Activated gamma-delta T cell treated with anti-CD3 and anti-CD28 coated beads, Interleukin-2, amount 50 U/mL, for 16 hours (primary cell): Measurements from ENCODE around the gene TMA7.

Experiments
- DNase-seq: peaks from one replicate; pipeline ENCODE4 v3.0.0-alpha.2; 2020; ENCODE audit warnings: low read depth

Gene TMA7

DNA sequence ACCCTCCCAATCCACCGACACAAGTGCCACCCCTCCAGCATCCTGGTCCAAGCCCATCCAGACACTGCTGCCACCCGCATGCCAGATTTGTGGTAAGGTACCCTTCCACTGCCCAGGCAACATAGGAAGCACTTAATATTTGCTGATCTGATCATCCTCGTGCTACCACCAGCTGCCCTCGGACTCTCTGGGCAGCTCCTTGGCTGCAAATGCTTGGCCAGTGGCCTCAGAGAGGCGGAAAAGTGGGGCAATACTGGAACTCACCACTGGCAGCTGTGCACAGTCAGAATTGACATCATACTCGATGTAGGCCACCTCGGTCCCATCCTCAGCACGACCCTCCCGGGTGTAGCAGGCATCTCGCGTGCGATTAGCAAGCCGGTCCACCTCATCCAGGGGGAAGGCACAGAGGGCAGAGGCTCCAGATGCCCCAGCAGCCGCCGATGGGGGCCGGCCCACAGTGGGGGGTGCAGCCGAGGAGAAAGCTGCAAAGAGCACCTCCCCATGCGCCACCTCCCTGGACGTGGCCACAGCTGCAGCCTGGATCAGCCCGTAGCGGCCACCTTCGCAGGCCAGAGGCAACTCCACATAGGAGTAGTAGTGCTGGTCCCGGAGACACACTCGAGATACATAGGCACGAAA is 16.7 kb upstream of the TMA7 start:
- DNase-seq: no peak

GRCh38 chr3:48423883-48424695 is 16.0 kb upstream of the TMA7 start:
- no peak for DNase-seq

DNA sequence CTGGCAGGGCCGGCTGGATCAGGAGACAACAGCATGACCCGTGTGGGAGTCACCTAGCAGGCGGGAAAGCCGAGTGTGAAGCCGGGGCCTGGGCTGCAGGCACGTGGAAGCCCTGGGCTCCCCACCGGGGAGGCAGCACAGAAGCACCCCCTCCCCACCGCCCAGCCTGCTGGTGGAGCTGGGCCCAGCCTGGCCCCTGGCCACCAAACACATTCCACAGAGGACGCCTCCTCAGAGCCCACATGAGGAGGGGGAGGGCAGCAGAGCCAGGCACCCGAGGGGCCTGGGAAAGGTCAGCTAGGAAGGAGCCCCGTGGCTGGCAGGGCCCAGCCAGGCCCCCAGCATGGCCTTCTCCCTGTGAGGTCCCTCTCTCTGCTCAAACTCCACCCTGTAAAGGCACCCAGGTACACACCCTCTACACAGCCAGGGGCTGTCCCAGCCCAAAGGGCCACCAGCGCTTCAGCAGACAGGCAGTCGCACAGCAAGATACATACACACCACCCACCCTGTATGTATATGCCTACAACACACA is 14.7 kb upstream of the TMA7 start:
- DNase-seq: no peak

GRCh38 chr3:48426401-48426909 is 13.6 kb upstream of the TMA7 start:
- DNase-seq: no peak

DNA sequence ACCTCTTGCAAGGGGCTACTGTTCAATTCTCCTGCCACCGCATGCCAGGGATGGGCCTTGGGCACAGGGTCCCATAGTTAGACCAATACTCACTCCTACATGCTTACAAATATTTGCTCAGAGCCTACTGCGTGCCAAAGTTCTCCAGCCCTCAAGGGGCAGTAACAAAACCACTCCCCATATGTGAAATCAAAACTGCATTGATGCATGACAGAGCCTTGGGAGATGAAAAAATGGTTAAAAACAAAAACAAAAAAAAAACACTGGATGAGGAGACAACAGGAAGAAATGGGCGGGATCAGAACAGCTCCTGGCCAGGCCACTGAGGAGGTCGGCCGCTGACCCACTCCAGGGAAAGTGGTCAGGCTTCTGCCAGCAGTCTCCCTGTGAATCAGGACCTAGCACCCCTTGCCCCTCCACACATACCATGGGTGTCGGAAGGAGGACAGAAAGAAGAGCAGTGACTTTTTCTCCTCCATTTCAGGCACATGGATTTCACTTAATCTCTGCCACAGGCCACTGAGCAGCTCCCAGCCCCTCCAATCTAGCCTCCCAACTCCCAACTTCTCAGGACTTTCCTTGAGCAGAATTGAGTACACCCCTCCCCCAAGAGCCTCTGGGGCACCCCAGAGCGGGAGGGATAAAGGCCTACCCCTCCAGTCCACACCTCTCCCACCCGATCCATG is 13.0 kb upstream of the TMA7 start:
- no peak for DNase-seq

DNA sequence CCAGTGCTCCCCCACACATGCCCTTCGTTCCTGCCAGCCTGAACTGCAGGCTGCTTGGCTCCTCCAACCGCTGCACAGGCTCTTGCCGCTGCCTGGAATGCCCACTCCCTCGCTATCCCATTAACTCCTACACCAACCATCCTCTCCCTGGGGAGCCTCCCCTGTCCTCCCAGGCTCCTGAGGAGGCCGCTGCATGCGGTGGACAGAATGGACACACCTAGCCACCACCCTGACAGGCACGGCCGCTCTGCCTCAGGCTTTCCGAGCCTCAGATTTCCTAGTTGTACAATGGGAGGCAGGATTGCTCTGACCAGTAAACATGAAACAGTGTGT is 12.5 kb upstream of the TMA7 start:
- no peak for DNase-seq

- no peak for DNase-seq
These were observed 11.9 kb upstream of the TMA7 start for GRCh38 chr3:48428088-48428571.

GRCh38 chr3:48428572-48429316 is 11.3 kb upstream of the TMA7 start:
- DNase-seq: no peak

DNA sequence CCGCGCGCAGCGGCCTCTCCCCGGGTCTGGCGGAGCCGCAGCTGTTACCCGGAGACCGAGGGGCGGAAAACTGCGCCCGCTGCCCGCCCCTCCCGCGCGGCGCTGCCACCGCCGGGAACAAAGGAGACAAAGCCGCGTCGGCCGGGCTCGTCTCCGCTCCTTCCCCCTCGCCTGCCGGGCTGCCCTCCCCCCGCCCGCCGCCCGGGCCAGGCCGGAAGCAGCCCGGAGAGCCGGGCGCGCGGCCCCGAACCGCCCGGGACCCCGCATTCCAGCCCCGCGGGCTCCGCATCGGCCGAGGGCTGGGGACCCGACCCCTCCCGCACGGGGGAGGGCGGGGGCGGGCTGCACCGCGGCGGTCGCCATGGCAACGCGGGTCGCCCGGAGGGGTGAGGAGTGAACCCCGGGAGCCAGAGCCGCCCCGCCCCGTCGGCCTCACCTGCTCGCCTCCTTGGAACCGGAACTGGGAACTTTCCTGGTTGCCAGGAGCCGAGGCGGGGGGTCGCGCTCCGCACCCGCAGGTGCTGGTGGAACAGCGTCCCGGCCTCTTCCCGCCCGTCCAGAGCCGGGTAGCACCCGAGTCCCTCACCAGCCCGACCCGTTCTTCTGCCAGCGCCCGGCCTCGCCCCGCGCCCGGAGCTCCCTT is 10.6 kb upstream of the TMA7 start:
- peak; percentile 28 for DNase-seq

DNA sequence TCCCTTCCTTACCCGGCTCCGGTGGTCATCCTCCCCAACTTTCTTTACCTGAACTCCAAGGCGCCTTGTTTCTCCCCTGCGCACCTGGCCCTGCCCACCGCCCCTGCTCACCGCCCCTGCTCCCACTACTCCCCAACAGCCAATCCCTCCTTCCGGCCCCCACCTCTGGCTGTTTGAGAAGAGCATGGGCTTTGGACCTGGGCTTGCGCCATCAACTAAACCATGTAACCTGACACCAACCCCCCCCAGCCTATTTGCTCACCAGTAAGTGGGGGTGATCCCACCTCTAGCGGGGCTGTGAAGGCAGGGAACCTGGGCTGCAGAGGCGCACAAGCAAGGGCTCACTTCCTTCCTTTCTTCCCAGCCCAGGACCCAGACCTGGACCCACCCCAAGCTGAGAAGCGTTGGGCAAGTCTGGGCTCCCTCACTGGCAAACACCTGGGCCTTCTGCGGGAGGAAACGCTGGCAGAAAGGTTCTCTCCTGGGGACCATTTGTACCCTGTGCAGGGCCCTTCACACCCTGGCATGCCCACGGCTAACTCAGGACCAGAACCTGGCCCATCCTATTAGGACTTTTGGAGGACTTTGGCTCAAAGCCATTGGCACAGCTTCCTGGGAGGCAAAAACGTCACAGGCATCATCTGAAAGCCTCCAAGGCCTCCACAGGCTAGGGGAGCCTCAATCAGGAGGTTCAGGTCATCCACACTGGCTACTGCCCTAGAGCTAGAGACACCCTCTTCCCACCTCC is 9.9 kb upstream of the TMA7 start, which contains the start of gene PLXNB1:
Gene PLXNB1, minus strand, starts transcription at position 127 of the 748 bp plus-strand sequence. CDS start 5,475 bp downstream, outside the sequence.
- no peak for DNase-seq

- no peak for DNase-seq
These were observed 9.4 kb upstream of the TMA7 start for GRCh38 chr3:48430708-48431101.

GRCh38 chr3:48431224-48432029 is 8.6 kb upstream of the TMA7 start:
- DNase-seq: no peak

DNA sequence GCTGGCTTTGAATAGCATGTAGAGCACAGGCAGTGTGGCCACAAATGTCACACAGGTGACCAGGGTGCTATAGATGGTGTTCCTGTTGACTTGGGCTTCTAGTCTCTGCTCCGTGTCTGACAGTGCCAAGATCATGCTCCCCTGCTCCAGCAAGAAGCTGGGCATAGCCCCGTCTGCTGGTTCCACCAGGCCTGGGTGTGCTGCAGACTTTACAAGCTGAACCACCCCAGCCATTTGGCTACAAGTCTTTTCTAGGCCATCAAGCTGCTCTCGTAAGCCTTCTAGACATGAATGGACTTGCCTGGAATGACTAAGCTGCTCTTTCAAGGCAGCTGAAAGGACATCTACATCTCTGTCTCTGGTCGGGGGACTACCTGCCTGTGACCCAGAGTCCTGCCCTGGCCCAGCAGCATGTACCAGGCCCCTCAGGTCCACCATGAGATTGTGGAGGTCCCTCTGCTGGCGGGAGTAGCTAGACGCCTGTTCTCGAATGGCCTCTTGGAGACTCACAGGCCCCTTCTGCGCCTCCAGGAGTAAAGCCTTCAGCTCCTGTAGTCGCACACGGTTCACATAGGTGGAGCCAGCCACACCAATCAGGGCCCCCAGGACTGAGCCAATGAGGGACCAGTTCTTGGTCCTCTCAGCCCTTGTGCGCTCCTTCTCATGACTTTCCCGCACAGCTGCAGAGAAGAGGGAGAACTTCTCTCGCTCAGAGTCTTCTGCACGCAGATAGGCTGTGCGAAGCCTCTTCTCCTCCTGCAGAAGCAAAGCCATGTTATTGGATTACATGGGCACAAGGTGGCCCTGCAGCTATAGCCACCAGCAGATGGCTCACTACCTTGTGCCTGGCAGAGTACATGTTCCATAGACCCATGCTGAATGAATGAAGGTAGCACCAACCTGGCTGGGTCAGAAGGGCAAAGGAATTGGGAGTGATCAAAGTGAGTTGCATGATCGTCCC is 7.4 kb upstream of the TMA7 start:
- DNase-seq: no peak

- DNase-seq: no peak
These were observed 6.5 kb upstream of the TMA7 start for GRCh38 chr3:48433472-48434118.

DNA sequence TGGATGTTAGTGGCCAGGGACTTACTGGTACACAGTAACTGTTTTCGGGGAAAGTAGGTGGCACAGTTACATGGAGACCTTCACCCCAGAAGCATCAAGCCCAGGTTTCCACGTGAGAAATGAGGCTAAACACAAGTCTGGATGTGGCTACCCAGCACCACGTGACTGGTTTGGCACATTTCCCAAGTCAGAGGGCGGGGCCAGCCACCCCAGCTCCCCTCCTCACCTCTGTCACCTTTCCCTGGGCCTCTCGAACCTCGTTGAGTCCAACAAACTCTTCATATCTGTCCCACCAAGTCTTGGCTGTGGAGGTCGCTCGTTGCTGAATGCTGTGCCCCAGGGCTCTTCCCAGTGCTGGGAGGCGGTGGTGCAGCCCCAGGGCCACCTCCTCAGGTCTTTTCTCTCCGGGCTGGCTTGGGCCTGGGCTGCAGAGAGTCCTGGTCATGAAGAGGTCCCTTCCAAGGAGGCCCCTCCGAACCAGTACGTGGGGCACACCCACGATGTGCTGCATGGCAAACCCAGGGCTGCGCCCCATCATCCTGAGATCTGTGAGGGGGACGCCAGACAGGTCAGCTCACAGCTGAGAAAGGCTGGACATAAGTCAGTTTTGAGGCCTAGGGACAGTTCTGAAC is 5.3 kb upstream of the TMA7 start:
- no peak for DNase-seq

DNA sequence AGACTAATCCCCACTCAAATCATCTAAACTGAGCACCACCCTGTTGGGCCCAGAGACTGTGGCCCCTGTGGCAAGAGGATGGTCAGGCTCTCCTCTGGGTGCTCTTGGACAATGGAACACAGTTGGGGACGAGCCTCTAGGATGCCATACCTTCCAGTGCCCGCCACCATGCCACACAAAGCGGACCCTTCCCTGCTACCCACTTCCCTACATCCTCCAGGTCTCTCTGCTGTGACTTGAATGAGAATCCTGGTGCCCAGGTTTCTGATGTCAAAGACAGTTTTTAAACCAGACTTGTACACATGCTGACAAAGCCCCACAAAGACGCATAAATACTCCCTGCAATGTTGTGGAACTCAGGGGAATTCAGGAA is 4.8 kb upstream of the TMA7 start:
- DNase-seq: no peak

DNA sequence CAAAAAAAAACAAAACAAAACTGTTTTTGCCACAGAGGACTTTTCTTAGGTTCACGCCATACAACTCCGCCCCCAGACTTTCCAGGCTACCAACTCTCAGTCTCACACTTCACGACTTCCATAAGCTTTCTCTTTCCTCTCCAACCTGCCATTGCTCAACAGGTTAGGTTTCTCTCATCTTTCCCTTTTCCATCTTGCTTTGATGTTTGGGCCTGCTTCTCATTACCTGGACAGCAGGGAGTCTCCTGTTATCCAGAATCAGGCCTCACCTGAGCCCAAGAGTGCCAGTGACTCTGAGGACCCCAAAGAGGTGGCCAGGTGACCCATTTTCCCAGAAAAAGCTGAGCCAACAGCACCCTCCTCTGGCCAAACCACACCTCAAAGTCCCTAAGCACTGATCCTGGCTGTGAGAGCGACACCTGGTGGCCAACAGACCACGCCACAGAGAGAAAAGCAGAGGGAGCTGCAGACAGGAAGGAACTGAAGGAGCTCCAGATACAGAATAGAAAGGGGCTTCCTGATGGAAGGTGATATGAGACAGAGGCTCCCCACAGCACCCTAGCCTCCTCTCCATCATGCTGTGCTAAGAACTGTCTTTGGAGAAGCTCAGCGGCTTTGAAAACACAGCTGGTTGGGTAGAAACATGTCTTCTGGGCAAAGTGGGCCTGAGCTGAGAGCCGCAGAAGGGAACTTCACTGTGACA is 4.1 kb upstream of the TMA7 start:
- DNase-seq: peak; percentile 82
